Fibroblast of pulmonary artery (primary cell): ENCODE data around the gene MACROH2A1.

Experiments
- DNase-seq: peaks from one replicate; pipeline ENCODE4 v3.0.0-alpha.2; 2010; ENCODE audit warnings: low read depth
- H3K4me3 ChIP-seq: replicated peaks from 2 replicates; pipeline ENCODE4 v1.5.1; 2011; ENCODE audit warnings: low read depth, mild to moderate bottlenecking, control low read depth, low read length, moderate library complexity
- TF ChIP-seq, protein P1 (sequence below): IDR thresholded peaks from 2 replicates; pipeline ENCODE4 v1.5.1; 2011; ENCODE audit warnings: mild to moderate bottlenecking, control low read depth, low read length, inconsistent platforms; ENCODE audit errors: missing control alignments

Gene MACROH2A1

GRCh38 chr5:135322271-135322670 is 76.8 kb downstream of the MACROH2A1 start:
- H3K4me3 ChIP-seq = no peak overlapping the region
- DNase-seq = no peak
- TF ChIP-seq, protein P1, sequence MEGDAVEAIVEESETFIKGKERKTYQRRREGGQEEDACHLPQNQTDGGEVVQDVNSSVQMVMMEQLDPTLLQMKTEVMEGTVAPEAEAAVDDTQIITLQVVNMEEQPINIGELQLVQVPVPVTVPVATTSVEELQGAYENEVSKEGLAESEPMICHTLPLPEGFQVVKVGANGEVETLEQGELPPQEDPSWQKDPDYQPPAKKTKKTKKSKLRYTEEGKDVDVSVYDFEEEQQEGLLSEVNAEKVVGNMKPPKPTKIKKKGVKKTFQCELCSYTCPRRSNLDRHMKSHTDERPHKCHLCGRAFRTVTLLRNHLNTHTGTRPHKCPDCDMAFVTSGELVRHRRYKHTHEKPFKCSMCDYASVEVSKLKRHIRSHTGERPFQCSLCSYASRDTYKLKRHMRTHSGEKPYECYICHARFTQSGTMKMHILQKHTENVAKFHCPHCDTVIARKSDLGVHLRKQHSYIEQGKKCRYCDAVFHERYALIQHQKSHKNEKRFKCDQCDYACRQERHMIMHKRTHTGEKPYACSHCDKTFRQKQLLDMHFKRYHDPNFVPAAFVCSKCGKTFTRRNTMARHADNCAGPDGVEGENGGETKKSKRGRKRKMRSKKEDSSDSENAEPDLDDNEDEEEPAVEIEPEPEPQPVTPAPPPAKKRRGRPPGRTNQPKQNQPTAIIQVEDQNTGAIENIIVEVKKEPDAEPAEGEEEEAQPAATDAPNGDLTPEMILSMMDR = no peak

GRCh38 chr5:135320718-135321484 is 78.1 kb downstream of the MACROH2A1 start:
- TF ChIP-seq, protein P1 = no peak
- DNase-seq = no peak
- no peak overlapping the region for H3K4me3 ChIP-seq

GRCh38 chr5:135319928-135320606 is 79.0 kb downstream of the MACROH2A1 start:
- no peak overlapping the region for H3K4me3 ChIP-seq
- DNase-seq = no peak
- TF ChIP-seq, protein P1 = no peak

DNA sequence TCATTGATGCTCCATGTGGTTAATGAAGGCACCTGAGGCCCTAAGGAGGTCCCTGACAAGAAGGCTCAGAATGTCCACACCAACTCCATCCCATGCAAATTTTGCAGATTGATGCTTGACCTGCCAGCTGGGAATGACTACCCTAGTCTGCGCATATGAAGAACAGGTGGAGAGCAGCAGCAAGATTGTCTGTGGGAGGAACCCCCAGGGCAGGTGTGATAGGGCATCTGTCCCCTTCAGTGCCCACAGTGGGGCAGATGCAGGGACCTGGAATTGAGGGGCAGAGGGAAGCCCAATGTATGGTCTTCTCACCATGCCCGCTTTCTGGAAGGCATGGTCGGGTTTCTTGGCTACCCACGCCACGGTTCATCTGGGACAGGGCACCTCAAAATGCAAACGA is 79.6 kb downstream of the MACROH2A1 start:
- TF ChIP-seq, protein P1 = no peak
- H3K4me3 ChIP-seq = no peak overlapping the region
- no peak for DNase-seq

- H3K4me3 ChIP-seq = no peak overlapping the region
- TF ChIP-seq, protein P1 = no peak
Measured at GRCh38 chr5:135318924-135319323, 80.1 kb downstream of the MACROH2A1 start.

DNA sequence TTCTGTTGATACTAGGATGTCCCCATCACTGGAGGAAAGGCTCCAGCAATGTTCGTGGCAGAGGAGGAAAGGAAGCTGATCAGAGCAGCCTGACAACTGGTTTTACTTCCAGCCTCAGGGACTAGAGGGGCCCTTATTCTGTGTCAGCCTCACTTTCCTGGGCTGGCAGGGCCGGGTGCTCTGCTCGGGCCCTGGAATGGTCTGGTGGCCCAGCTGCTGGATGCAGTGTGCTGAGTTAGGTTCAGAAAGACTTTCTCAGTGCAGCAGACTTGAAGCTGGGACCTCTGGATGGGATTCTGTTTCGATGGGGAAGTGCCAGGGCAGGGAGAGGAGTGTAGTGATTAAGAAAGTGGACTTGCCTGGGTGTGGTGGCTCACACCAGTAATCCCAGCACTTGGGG is 81.0 kb downstream of the MACROH2A1 start:
- TF ChIP-seq, protein P1 = no peak
- no peak for DNase-seq
- no peak overlapping the region for H3K4me3 ChIP-seq

More at GRCh38 chr5:135318924-135319323, 80.1 kb downstream of the MACROH2A1 start:
- DNase-seq = no peak
